DMS79 (cell line): Measurements from ENCODE around the gene RPL26.

Source experiments
- DNase-seq: peaks from one replicate; lab custom pipeline; 2025; lab: John Stamatoyannopoulos, UW

Gene RPL26

GRCh38 chr17:8383143-8383822, at the start of gene RPL26:
RPL26 (minus strand) TSS chr17:8383193; CDS start chr17:8382310, 883 bp downstream.
- peak; percentile 82 for DNase-seq

- no peak for DNase-seq
Measured at GRCh38 chr17:8430966-8431365, 48.0 kb upstream of the RPL26 start.

GRCh38 chr17:8426802-8427201, 43.8 kb upstream of the RPL26 start:
- DNase-seq = no peak

- no peak for DNase-seq
Measured at GRCh38 chr17:8426094-8426720, 43.2 kb upstream of the RPL26 start.

- no peak for DNase-seq
Measured at GRCh38 chr17:8421571-8421970, 38.6 kb upstream of the RPL26 start.

GRCh38 chr17:8420041-8420934, 37.3 kb upstream of the RPL26 start:
- DNase-seq = no peak

GRCh38 chr17:8419305-8419704, 36.3 kb upstream of the RPL26 start:
- DNase-seq = no peak

GRCh38 chr17:8418471-8418870, 35.5 kb upstream of the RPL26 start:
- no peak for DNase-seq

- DNase-seq = no peak
Measured at GRCh38 chr17:8417806-8418205, 34.8 kb upstream of the RPL26 start.

GRCh38 chr17:8413938-8414337, 30.9 kb upstream of the RPL26 start:
- DNase-seq = no peak

GRCh38 chr17:8413328-8413727, 30.3 kb upstream of the RPL26 start:
- DNase-seq = no peak

- DNase-seq = no peak
Measured at GRCh38 chr17:8412089-8412488, 29.1 kb upstream of the RPL26 start.

GRCh38 chr17:8410883-8411238, 27.9 kb upstream of the RPL26 start:
- no peak for DNase-seq

GRCh38 chr17:8409966-8410882, 27.2 kb upstream of the RPL26 start:
- DNase-seq = peak; percentile 26

- DNase-seq = no peak
Measured at GRCh38 chr17:8408371-8408770, 25.4 kb upstream of the RPL26 start.

- no peak for DNase-seq
Measured at GRCh38 chr17:8406174-8406573, 23.2 kb upstream of the RPL26 start.

GRCh38 chr17:8405499-8406016, 22.6 kb upstream of the RPL26 start:
- DNase-seq = no peak

GRCh38 chr17:8402921-8403536, 20.0 kb upstream of the RPL26 start:
- DNase-seq = no peak

- DNase-seq = no peak
Measured at GRCh38 chr17:8401107-8401506, 18.1 kb upstream of the RPL26 start.

GRCh38 chr17:8398980-8399379, 16.0 kb upstream of the RPL26 start:
- no peak for DNase-seq

- no peak for DNase-seq
Measured at GRCh38 chr17:8397636-8398035, 14.6 kb upstream of the RPL26 start, which contains the start of gene RNF222. RNF222 (minus strand) TSS chr17:8397827; CDS start chr17:8393461, 4,366 bp downstream.
